K562 (cell line): ENCODE data around the gene IL17D. TPM values are rescaled to one million over a fixed set of nuclear protein-coding genes. Genes with fewer than 3 reads are reported as not detected.

Experiments
- AFF1 ChIP-seq, 2 experiments: fragments of 450-650 bp; IDR thresholded peaks; 2 replicates each; pipeline ENCODE4 v1.6.1; 2018; ENCODE audit warnings: mild to moderate bottlenecking in 2 of 2, low read depth in 1 of 2; ENCODE audit not compliant: partially characterized antibody in 2 of 2
- ARNT ChIP-seq, 2 experiments: fragments of 450-650 bp; IDR thresholded peaks; 2 replicates each; pipeline ENCODE4 v1.6.1; 2016; ENCODE audit warnings: mild to moderate bottlenecking in 1 of 2
- BRF1 ChIP-seq: IDR thresholded peaks from 3 replicates; pipeline ENCODE4 v1.6.1; 2011; ENCODE audit warnings: borderline replicate concordance, mild to moderate bottlenecking; ENCODE audit not compliant: insufficient read length; ENCODE audit errors: extremely low read depth
- CTCF ChIP-seq, 3 experiments: IDR thresholded peaks in 2 of 3; conservative IDR thresholded peaks in 1 of 3; 2 replicates each; pipeline ENCODE4 v1.5.1; 2011 to 2012; ENCODE audit warnings: low read length in 3 of 3, mild to moderate bottlenecking in 3 of 3, control low read depth in 2 of 3, improper control_type of control experiment in 1 of 3, inconsistent platforms in 1 of 3, low read depth in 1 of 3, mixed read lengths in 1 of 3, moderate library complexity in 1 of 3; ENCODE audit not compliant: insufficient read depth in 2 of 3
- EP300 ChIP-seq: IDR thresholded peaks from 2 replicates; pipeline ENCODE4 v1.6.1; 2012; ENCODE audit warnings: low read length, improper control_type of control experiment
- MTA2 ChIP-seq: fragments of 450-650 bp; IDR thresholded peaks from 2 replicates; pipeline ENCODE4 v1.6.1; 2016; ENCODE audit warnings: low read depth
- NR4A1 ChIP-seq, 2 experiments: fragments of 250-450 bp in 1 of 2; fragments of 450-650 bp in 1 of 2; sonication (Bioruptor Pico) in 1 of 2; IDR thresholded peaks; 2 replicates each; pipeline versions ENCODE4 v1.4.0 to v1.6.1; 2016 to 2020; ENCODE audit warnings: mild to moderate bottlenecking in 2 of 2, missing compliant biosample characterization in 1 of 2, missing genetic modification characterization in 1 of 2, moderate library complexity in 1 of 2
- RERE ChIP-seq: sonication (generic); formaldehyde crosslinking; IDR thresholded peaks from 2 replicates; pipeline ENCODE4 v1.8.0; 2023; ENCODE audit warnings: missing genetic modification reagents, mild to moderate bottlenecking, borderline replicate concordance
- TFAP4 ChIP-seq: sonication (generic); formaldehyde crosslinking; IDR thresholded peaks from 2 replicates; pipeline ENCODE4 v1.8.0; 2022; ENCODE audit warnings: missing genetic modification reagents, mild to moderate bottlenecking, moderate library complexity, borderline replicate concordance
- ZNF280A ChIP-seq: fragments of 450-650 bp; IDR thresholded peaks from 2 replicates; pipeline ENCODE4 v1.6.1; 2018; ENCODE audit warnings: mild to moderate bottlenecking, low read depth; ENCODE audit not compliant: partially characterized antibody
- ZNF77 ChIP-seq: fragments of 250-450 bp; sonication (Bioruptor Pico); IDR thresholded peaks from 2 replicates; pipeline ENCODE4 v1.5.0; 2020
- ZSCAN29 ChIP-seq: fragments of 450-650 bp; IDR thresholded peaks from 2 replicates; pipeline ENCODE4 v1.6.1; 2017
- polyA plus RNA-seq, 8 experiments: library from polyadenylated mRNA; depleted of rRNA in 4 of 8; stranded (reverse) in 5 of 8; unstranded in 3 of 8; fragments of >200 nt; fragmentation: Nextera tagmentation in 2 of 8; fragmentation: Illumina TruSeq in 1 of 8; extraction: Ambion mirVana in 2 of 8; extraction: Trizol in 1 of 8; gene quantifications; 2 replicates each; pipeline versions ENCODE4 v1.2.1 to v1.2.3, GENCODE V29; 2011 to 2014; ENCODE audit warnings: inconsistent platforms in 1 of 8, missing spikeins in 1 of 8
- total RNA-seq, 7 experiments: library from RNA; depleted of rRNA in 6 of 7; stranded (reverse); fragments of >200 nt in 6 of 7; fragmentation: Illumina TruSeq in 2 of 7; extraction: Trizol in 2 of 7; gene quantifications; 2 replicates each; pipeline versions ENCODE4 v1.2.1 to v1.2.3, GENCODE V29; 2011 to 2021; ENCODE audit warnings: low replicate concordance in 1 of 7

The IL17D gene
- total and polyA plus RNA-seq, 9 of the 15 experiments (the other 6 are each of a cell fraction or from before 2014, with no cell fraction given): 0.04 to 0.55 (median 0.13) TPM; not detected in 4

- TF ChIP-seq AFF1 (IDR thresholded peaks at IDR 0.05; ENCODE audit: low read depth in 1 of 2, partially characterized antibody in 2 of 2) (no peak), NR4A1 (CRISPR knock-in tag; IDR thresholded peaks at IDR 0.05) (no peak), NR4A1 (tag; IDR thresholded peaks at IDR 0.05) (no peak), BRF1 (no peak), CTCF (IDR thresholded peaks at IDR 0.05 in 2 of 3, conservative IDR thresholded peaks at IDR 0.05 in 1 of 3; ENCODE audit: insufficient read depth in 2 of 3, low read depth in 1 of 3, low read length in 3 of 3) (peak; percentile 24 to 80 (median 51); a peak in 4 of 6 replicates), ZNF280A (no peak), TFAP4 (peak; percentile 40; the same call in 1 of the 2 replicates), ARNT (IDR thresholded peaks at IDR 0.05) (no peak), MTA2 (no peak), ZSCAN29 (no peak), RERE (CRISPR knock-in tag) (no peak), EP300 (no peak), ZNF77 (no peak)
These were observed 420 bp downstream of the IL17D start (continued) for GRCh38 chr13:20703780-20704458.
